GM19193 (cell line): ENCODE data around the gene IGSF9.

ENCODE experiments used
- POLR2A ChIP-seq: IDR thresholded peaks from 4 replicates; pipeline ENCODE4 v1.6.1; 2011; ENCODE audit not compliant: insufficient read depth, insufficient read length; ENCODE audit errors: extremely low read depth

IGSF9 gene

GRCh38 chr1:159945483-159946241, at the start of gene IGSF9:
Gene IGSF9, minus strand, starts transcription at chr1:159945613. Its CDS starts 2,159 bp downstream, at chr1:159943454.
- no peak for TF ChIP-seq POLR2A

- TF ChIP-seq POLR2A = no peak
Measured at GRCh38 chr1:159994896-159995295, 49.5 kb upstream of the IGSF9 start.

GRCh38 chr1:159993911-159994310, 48.5 kb upstream of the IGSF9 start:
- no peak for TF ChIP-seq POLR2A

GRCh38 chr1:159992161-159992560, 46.7 kb upstream of the IGSF9 start:
- no peak for TF ChIP-seq POLR2A

- TF ChIP-seq POLR2A = no peak
Measured at GRCh38 chr1:159991513-159991912, 46.1 kb upstream of the IGSF9 start.

DNA sequence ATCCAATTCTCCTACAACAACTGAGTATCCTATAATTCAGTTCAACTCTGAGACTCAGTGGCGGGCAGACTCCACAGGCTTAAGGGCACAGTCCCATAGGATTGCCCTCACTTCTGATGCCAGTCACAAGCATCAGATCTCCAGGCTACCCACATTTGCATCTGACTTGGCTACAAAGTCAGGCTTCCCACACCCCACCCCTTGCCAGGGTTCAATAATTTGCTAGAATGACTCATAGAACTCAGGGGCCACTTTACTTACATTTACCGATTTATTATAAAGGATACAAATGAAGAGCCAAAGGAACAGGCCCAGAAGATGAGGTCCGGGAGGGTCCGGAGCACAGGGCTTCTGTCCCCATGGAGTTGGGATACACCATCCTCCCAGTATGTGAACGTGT, 44.6 kb upstream of the IGSF9 start:
- no peak for TF ChIP-seq POLR2A

- TF ChIP-seq POLR2A = no peak
Measured at GRCh38 chr1:159989581-159989980, 44.2 kb upstream of the IGSF9 start.

DNA sequence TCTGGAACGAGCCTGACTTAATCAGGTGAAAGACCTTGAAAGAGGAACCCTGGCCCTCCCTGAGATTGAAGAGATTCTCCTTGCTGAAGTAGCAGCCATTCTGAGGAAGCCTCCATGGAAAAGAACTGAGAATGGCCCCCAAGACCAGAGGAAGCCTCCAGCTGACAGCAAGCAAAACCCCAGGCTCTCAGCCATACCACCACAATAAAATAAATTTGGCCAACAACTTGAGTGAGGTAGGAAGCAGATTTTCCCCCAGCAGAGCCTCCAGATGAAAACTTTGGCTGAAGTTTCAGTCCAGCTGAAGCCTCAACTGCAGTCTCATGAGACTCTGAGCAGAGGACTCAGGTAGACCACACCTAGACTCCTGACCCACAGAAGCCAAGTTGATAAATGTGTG, 42.6 kb upstream of the IGSF9 start:
- TF ChIP-seq POLR2A = no peak

DNA sequence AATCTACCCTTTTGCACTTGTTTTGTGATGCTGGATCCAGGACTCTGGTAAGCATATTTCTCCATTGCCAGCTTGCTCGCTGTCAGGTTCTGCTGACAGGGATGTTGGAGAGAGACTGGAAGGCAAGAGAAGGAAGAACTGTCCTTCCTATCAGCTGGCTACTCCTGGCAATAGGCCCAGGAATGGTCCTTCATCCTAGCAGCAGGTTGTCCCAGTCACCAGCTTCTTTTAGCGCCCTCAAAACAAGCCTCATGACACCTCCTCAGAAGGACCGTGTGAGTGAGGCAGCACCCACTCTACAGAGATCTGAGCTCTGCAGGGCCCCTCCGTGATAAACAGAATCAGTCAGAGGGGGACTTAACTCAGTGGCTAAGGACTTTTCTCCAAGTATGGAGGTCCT, 41.8 kb upstream of the IGSF9 start:
- no peak for TF ChIP-seq POLR2A

DNA sequence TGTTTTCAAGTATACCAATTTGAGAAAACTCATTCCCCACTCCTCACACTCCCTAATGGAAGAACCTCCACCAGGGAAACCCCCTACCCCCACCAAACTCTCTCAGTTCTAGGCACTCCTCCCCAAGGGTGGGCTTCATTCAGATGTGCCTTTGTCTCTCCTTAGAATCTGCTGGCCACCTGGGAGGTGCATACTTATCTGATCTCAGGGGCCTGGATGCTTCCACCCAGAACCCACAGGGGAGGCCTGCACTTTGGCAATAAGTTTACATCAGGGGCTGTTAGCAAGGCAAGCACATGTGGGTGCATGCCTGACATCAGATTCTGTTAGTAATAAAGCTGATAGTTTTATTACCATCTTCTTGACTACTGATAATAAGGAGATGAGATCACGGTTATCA, 41.1 kb upstream of the IGSF9 start:
- no peak for TF ChIP-seq POLR2A

GRCh38 chr1:159986093-159986492, 40.7 kb upstream of the IGSF9 start:
- no peak for TF ChIP-seq POLR2A

DNA sequence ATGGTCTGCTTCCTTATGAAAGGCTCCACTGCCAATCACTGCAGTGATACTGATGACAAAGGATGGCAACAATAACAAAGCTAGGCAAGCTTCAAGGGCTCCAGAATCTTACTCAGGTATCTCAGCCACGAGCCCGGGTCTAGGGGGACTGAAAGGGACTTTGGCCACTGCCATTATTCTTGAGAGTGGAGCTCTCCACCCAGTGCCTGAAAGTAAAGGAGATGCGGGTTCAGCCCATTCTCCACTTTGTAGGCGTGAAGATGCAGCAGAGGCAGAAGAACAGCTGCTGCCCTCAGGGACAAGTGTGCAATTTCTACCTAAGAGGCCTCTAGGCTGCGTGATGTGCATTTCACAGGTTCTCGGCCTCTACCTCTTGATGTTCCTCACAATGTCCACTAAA, 40.1 kb upstream of the IGSF9 start:
- no peak for TF ChIP-seq POLR2A

DNA sequence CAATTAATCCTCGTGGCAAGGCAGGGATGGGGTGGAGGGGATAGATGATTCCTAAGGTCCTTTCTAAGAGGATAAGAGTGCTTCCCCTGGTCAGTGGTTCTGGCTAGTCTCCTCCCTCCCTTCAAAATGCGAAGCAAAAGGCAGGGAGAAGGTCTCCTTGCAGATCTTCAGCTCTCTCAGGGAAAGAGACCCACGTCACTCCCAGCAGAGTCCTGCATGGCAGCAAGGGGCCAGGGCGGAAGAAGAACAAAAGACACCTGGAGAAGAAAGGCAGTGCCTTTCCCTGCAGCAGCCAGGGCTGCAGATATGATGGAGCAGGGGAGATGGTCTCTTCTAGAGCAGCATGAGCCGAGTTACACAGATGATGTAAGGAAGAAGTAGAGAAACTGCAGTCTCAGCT, 38.3 kb upstream of the IGSF9 start:
- no peak for TF ChIP-seq POLR2A

- no peak for TF ChIP-seq POLR2A
Measured at GRCh38 chr1:159982280-159982679, 36.9 kb upstream of the IGSF9 start.

- no peak for TF ChIP-seq POLR2A
Measured at GRCh38 chr1:159981351-159982055, 36.1 kb upstream of the IGSF9 start.

GRCh38 chr1:159980786-159981185, 35.4 kb upstream of the IGSF9 start:
- no peak for TF ChIP-seq POLR2A
